CD4-positive, alpha-beta T cell treated with Interleukin-17A for 1 hour (primary cell): ENCODE measurements around the gene SF3B1.
"Not testable (repeated sequence)": the region's sequence is repeated elsewhere in the genome, so short reads cannot be mapped to it uniquely, and the experiment has no call there.

ENCODE experiments used
- DNase-seq: peaks from one replicate; pipeline ENCODE4 v3.0.0-alpha.2; 2020

The SF3B1 gene

GRCh38 chr2:197432527-197432926, 2.3 kb downstream of the SF3B1 start:
- not testable (repeated sequence) for DNase-seq

GRCh38 chr2:197431858-197432257, 3.0 kb downstream of the SF3B1 start:
- DNase-seq, result no peak

GRCh38 chr2:197427986-197428385, 6.8 kb downstream of the SF3B1 start:
- no peak for DNase-seq

- DNase-seq, result no peak
Measured at GRCh38 chr2:197426723-197427603, 7.9 kb downstream of the SF3B1 start.

- DNase-seq, result no peak
Measured at GRCh38 chr2:197425550-197425949, 9.3 kb downstream of the SF3B1 start.

DNA sequence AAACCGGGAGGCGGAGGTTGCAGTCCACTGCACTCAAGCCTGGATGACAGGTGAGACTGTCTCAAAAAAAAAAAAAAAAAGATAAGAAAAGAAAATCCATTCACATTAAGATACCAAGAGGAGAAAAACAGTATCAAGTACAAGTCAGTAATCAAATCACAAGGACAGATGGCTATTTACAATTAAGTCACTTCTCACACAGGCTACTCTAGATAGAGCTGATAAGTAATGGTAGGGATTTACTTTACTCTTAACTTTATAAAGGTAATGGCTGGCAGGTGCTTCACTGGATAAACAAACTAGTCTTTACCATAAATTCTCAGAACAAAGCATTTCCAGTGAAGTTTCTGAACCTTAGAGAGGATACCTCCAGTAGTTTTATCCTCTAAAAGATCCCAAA, 11.5 kb downstream of the SF3B1 start:
- no peak for DNase-seq

DNA sequence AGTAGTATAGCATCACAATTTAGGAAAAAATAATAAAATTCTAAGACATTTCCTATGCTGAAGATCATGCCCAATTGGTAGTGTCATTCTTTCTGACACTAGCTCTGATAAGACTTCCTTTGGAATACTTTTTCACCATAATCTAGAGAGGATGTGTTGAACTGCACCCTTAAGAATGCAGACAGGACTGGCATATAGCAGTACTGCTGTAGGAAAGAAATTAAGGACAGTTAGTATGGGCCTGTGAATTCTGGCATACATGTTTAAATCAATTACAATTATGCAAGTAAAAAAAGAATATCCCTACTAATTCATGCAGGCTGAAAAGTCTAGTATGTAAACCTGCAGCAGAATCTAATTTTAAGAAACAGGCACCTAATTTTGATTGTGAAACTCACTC, 15.4 kb downstream of the SF3B1 start:
- DNase-seq, result no peak

DNA sequence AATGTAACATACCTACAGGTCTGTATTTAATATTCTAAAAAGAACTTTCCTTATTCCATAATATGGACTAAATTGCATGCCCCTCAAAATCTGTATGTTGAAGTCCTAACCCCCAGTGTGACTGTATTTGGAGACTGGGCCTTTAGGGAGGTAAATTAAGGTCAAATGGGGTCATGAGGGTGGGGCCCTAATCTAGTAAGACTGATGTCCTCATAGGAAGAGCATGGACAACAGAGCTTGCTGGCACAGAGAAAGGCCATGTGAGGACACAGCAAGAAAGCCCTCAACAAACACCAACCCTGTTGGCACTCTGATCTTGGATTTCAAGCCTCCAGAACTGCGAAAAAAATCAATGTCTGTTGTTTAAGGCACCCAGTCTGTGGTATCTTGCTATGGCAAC, 18.6 kb downstream of the SF3B1 start:
- no peak for DNase-seq

- DNase-seq, result no peak
Measured at GRCh38 chr2:197414515-197414914, 20.3 kb downstream of the SF3B1 start.

GRCh38 chr2:197414039-197414438, 20.8 kb downstream of the SF3B1 start:
- DNase-seq, result no peak

DNA sequence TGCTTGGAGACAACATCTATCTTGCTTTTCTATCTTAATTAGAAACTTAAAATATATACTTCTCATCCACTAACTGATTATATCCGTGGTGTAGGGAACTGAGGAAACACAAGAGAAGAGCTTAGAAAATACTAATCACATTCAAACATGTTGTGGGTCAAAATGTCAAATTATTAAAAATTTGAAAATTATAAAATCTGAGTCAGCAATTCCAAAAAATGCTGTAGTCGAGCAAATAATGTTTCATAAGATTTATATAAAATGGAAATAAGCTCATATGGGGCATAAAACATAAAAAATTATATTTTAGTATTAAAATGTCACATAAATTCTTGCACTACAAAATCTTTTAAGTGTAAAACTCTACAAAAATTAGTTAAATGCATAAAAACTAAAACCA, 29.2 kb downstream of the SF3B1 start:
- no peak for DNase-seq

DNA sequence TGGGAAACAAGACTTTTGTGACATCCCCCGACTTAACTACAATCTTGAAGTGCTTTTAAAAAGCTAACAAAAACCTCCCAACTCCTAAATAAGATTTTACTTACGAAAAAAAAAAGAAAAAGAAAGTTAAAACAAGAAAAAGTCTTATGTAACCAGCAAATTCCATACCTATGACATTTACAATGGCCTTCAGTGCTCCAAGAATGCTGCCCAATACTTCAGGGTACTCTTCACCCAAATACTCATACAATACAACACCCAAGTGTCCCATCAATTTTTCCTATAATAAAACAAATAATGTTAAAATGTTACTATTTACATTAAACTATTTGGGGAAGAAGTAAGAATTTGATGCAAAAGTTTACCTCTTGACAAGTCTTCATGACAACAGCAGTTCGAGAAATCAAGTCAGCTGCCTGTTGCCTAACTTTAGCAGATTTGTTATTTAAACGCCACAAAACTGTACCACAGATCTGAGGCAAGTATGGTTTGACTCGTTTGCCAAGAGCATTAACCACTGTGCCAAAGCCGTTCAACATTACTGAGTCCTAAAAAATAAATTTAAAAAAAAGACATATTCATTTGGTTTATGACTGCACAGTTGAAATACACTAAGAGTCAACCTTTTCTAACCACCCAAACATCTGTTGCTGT, 34.8 kb downstream of the SF3B1 start:
- no peak for DNase-seq

GRCh38 chr2:197398913-197399312, 35.9 kb downstream of the SF3B1 start:
- no peak for DNase-seq

- DNase-seq, result no peak
Measured at GRCh38 chr2:197391220-197391717, 43.6 kb downstream of the SF3B1 start.

GRCh38 chr2:197388866-197389587, 45.8 kb downstream of the SF3B1 start:
- DNase-seq, result no peak

- DNase-seq, result no peak
Measured at GRCh38 chr2:197387179-197387578, 47.6 kb downstream of the SF3B1 start.

- no peak for DNase-seq
Measured at GRCh38 chr2:197386242-197386641, 48.6 kb downstream of the SF3B1 start.

DNA sequence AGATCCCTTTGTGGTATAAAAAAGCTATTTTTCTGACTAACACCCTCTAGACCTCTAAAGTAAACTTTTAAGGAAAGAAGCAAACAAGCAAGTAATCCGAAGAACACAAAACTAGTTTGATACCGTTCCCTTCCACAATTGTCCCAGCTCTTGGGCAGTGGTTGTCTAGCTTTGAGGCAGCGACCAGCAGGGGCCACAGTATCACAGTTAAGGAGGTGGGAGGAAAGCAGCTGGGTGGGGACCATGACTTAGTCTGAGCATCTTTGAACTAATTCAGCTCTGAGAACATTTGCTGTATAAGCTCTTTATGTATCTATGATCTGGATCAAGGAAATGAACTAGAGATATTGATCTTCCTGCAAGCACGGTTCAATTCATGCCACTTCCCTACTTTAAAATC, 51.0 kb downstream of the SF3B1 start:
- no peak for DNase-seq

GRCh38 chr2:197381641-197382040, 53.2 kb downstream of the SF3B1 start:
- DNase-seq, result no peak

- DNase-seq, result not testable (repeated sequence)
Measured at GRCh38 chr2:197379918-197380309, 54.9 kb downstream of the SF3B1 start.

DNA sequence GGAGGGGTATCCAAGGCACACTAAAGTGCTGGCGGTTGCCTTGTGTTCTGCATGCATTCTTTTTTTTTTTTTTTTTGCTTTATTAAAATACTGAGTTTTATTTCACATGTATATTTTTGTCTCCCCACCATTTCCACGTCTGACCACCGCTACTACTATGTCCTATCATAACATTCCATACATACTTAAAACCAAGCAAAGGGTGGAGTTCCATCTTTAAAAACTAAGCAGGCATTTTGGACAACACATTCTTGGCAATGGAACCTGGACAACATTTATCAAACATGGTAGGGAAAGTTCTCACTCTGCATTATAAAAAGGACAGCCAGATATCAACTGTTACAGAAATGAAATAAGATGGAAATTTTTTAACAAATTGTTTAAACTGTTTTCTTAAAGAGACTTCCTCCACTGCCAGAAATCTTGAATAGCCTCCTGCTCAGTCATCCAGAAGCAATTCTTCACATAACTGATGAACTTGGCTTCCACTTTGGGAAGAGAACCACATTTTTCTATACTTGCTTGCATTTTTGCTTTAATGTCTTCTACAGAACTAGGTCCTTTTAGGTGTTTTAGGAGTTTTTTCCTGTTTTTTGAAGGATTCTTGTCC, 55.4 kb downstream of the SF3B1 start:
- not testable (repeated sequence) for DNase-seq

DNA sequence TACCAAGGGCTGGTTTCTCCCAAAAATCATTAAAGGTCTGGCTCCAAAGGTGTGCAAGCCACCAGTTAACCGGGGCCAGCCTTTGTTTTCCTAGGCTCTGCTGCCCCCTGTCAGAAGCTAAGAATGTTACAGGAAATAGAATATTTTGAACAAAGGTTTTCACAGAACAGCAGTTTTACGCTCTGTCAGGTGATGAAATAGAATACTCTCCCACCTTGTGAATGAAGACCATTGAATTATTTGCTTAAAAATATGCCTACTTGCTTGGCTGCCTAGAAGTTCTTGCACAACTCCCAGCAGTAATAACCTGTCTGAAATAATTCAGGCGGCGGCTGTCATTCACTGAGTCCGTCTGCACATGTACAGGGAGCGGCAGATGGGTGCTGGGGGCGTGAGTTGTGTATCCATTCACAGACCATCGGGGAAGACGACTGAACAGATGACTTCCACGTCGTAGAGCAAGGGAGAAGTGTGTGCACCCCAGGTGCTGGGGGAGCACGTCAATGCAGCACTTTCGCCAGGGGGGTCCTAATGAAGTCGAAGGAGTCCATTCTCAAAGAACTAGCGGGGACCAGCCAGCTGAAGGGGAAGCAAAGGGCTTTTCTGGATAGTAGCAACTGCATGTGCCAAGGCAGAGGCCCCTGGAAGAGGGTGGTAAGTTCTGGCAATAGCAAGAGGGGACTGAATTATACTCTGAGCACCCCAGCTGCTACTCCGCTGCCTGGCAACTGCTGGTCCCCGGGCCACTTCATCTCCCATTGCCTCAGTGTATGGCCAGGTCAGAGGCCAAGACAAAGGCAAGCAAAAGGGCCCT, 56.1 kb downstream of the SF3B1 start:
- peak; percentile 74 for DNase-seq
